NT2/D1 (cell line): ENCODE results near the gene NOP16.

ENCODE experiments used
- DNase-seq: peaks from one replicate; pipeline ENCODE4 v3.0.0-alpha.2; 2011; ENCODE audit warnings: low read depth, low spot score
- H3K27me3 ChIP-seq: 2 replicates; pipeline ENCODE4 v1.6.0; 2011; ENCODE audit warnings: mild to moderate bottlenecking; ENCODE audit not compliant: insufficient read length, insufficient read depth
- H3K36me3 ChIP-seq: 2 replicates; pipeline ENCODE4 v1.6.1; 2011; ENCODE audit warnings: mild to moderate bottlenecking, low read length, mixed read lengths; ENCODE audit not compliant: insufficient read depth, insufficient read length
- H3K4me1 ChIP-seq: 2 replicates; pipeline ENCODE4 v1.5.1; 2011; ENCODE audit not compliant: insufficient read depth, insufficient read length
- H3K4me3 ChIP-seq: 2 replicates; pipeline ENCODE4 v1.5.1; 2011; ENCODE audit warnings: low read depth; ENCODE audit not compliant: insufficient read length
- H3K9ac ChIP-seq: 2 replicates; pipeline ENCODE4 v1.6.0; 2011; ENCODE audit warnings: low read depth; ENCODE audit not compliant: insufficient read length
- H3K9me3 ChIP-seq: 2 replicates; pipeline ENCODE4 v1.5.1; 2011; ENCODE audit warnings: mild to moderate bottlenecking, low read length; ENCODE audit not compliant: insufficient read depth
- SUZ12 ChIP-seq: IDR thresholded peaks from 2 replicates; pipeline ENCODE4 v1.6.1; 2011; ENCODE audit not compliant: insufficient read length, insufficient read depth; ENCODE audit errors: extremely low read depth
- YY1 ChIP-seq: IDR thresholded peaks from 2 replicates; pipeline ENCODE4 v1.6.1; 2011; ENCODE audit not compliant: insufficient read length, insufficient read depth
- ZNF274 ChIP-seq: IDR thresholded peaks from 2 replicates; pipeline ENCODE4 v1.6.1; 2011; ENCODE audit warnings: mild to moderate bottlenecking, low read depth, low read length

The NOP16 gene

GRCh38 chr5:176391479-176391878 is 3.1 kb upstream of the NOP16 start:
- no peak overlapping the region for H3K9ac ChIP-seq
- H3K4me3 ChIP-seq, result no peak overlapping the region
- no peaks in the 10 kb centered on the region for H3K27me3 ChIP-seq
- peaks cover 7% of the 10 kb centered on the region for H3K4me1 ChIP-seq
- H3K9me3 ChIP-seq, result no peaks in the 10 kb centered on the region
- H3K36me3 ChIP-seq, result peaks cover 54% of the 10 kb centered on the region
- DNase-seq, result no peak
- TF ChIP-seq YY1 (no peak), ZNF274 (no peak), SUZ12 (no peak)

GRCh38 chr5:176389135-176390123 is 1.0 kb upstream of the NOP16 start:
- no peaks in the 10 kb centered on the region for H3K9me3 ChIP-seq
- no peaks in the 10 kb centered on the region for H3K27me3 ChIP-seq
- peak overlapping the region; percentile 87 for H3K4me3 ChIP-seq
- no peak for DNase-seq
- peaks cover 7% of the 10 kb centered on the region for H3K4me1 ChIP-seq
- no peak for TF ChIP-seq YY1
- peaks cover 68% of the 10 kb centered on the region for H3K36me3 ChIP-seq
- H3K9ac ChIP-seq, result peak overlapping the region; percentile 88

GRCh38 chr5:176388003-176388443 is 375 bp downstream of the NOP16 start:
- H3K9ac ChIP-seq, result peak overlapping the region; percentile 90
- H3K4me3 ChIP-seq, result peak overlapping the region; percentile 90
- TF ChIP-seq SUZ12 (no peak), ZNF274 (no peak), YY1 (no peak)
- peaks cover 71% of the 10 kb centered on the region for H3K36me3 ChIP-seq
- no peak for DNase-seq
- peaks cover 7% of the 10 kb centered on the region for H3K4me1 ChIP-seq
- no peaks in the 10 kb centered on the region for H3K27me3 ChIP-seq
- H3K9me3 ChIP-seq, result no peaks in the 10 kb centered on the region

- Histone ChIP-seq H3K9me3 (no peaks in the 10 kb centered on the region), H3K4me1 (peaks cover 7% of the 10 kb centered on the region), H3K36me3 (peaks cover 71% of the 10 kb centered on the region), H3K4me3 (peak overlapping the region; percentile 90), H3K9ac (peak overlapping the region; percentile 90), H3K27me3 (no peaks in the 10 kb centered on the region)
- no peak for DNase-seq
- TF ChIP-seq YY1 (no peak), SUZ12 (no peak), ZNF274 (no peak)
These were observed 943 bp downstream of the NOP16 start for GRCh38 chr5:176387384-176387925.

GRCh38 chr5:176386491-176386890 is 1.9 kb downstream of the NOP16 start:
- Histone ChIP-seq H3K36me3 (peaks cover 71% of the 10 kb centered on the region), H3K27me3 (no peaks in the 10 kb centered on the region), H3K9ac (no peak overlapping the region), H3K9me3 (no peaks in the 10 kb centered on the region), H3K4me1 (peaks cover 7% of the 10 kb centered on the region), H3K4me3 (no peak overlapping the region)
- no peak for DNase-seq
- TF ChIP-seq ZNF274 (no peak), YY1 (no peak), SUZ12 (no peak)

- TF ChIP-seq SUZ12 (no peak), YY1 (no peak), ZNF274 (no peak)
- Histone ChIP-seq H3K9ac (no peak overlapping the region), H3K4me1 (peaks cover 7% of the 10 kb centered on the region), H3K36me3 (peaks cover 66% of the 10 kb centered on the region), H3K9me3 (no peaks in the 10 kb centered on the region), H3K27me3 (no peaks in the 10 kb centered on the region), H3K4me3 (no peak overlapping the region)
- DNase-seq, result no peak
These were observed 3.4 kb downstream of the NOP16 start for GRCh38 chr5:176384991-176385390.

GRCh38 chr5:176384366-176384930 is 4.0 kb downstream of the NOP16 start:
- TF ChIP-seq ZNF274 (no peak), SUZ12 (no peak), YY1 (no peak)
- Histone ChIP-seq H3K27me3 (no peaks in the 10 kb centered on the region), H3K9ac (no peak overlapping the region), H3K36me3 (peaks cover 66% of the 10 kb centered on the region), H3K4me3 (no peak overlapping the region), H3K9me3 (no peaks in the 10 kb centered on the region), H3K4me1 (peaks cover 7% of the 10 kb centered on the region)
- DNase-seq, result no peak
